Trophoblast cell (in vitro differentiated cells and primary cell): ENCODE measurements around the gene LRRC10.

Experiments used
- DNase-seq, 2 donors: peaks; one replicate each; pipeline ENCODE4 v3.0.0-alpha.2; 2016
- H2AFZ ChIP-seq: 2 replicates; pipeline ENCODE4 v1.6.1; 2013; ENCODE audit warnings: low read length, moderate library complexity, mild to moderate bottlenecking; ENCODE audit not compliant: insufficient read depth, poor library complexity
- H2AK5ac ChIP-seq: 2 replicates; pipeline ENCODE4 v1.6.1; 2013; ENCODE audit warnings: mild to moderate bottlenecking, low read length
- H2BK120ac ChIP-seq: 2 replicates; pipeline ENCODE4 v1.6.1; 2013; ENCODE audit warnings: low read length, mild to moderate bottlenecking, moderate library complexity; ENCODE audit not compliant: insufficient read depth, poor library complexity
- H2BK12ac ChIP-seq: 2 replicates; pipeline ENCODE4 v1.6.1; 2013; ENCODE audit warnings: mild to moderate bottlenecking, low read length, moderate library complexity
- H2BK5ac ChIP-seq: 2 replicates; pipeline ENCODE4 v1.6.1; 2013; ENCODE audit warnings: low read length, low read depth, moderate library complexity, mild to moderate bottlenecking; ENCODE audit not compliant: poor library complexity
- H3K14ac ChIP-seq: 2 replicates; pipeline ENCODE4 v1.6.1; 2013; ENCODE audit warnings: mild to moderate bottlenecking, low read length
- H3K18ac ChIP-seq: 2 replicates; pipeline ENCODE4 v1.6.1; 2013; ENCODE audit warnings: mild to moderate bottlenecking, low read length
- H3K23ac ChIP-seq: 2 replicates; pipeline ENCODE4 v1.6.1; 2013; ENCODE audit warnings: low read length
- H3K27ac ChIP-seq: 2 replicates; pipeline ENCODE4 v1.5.1; 2013; ENCODE audit warnings: low read depth, mild to moderate bottlenecking, inconsistent platforms, low read length, moderate library complexity
- H3K27me3 ChIP-seq: 2 replicates; pipeline ENCODE4 v1.6.1; 2013; ENCODE audit warnings: inconsistent platforms, mild to moderate bottlenecking, low read length, moderate library complexity; ENCODE audit not compliant: insufficient read depth
- H3K36me3 ChIP-seq, 2 experiments: 1 replicate in 1 of 2; 2 replicates in 1 of 2; pipeline ENCODE4 v1.6.1; 2013; ENCODE audit warnings: low read length in 2 of 2, mild to moderate bottlenecking in 2 of 2, moderate library complexity in 1 of 2; ENCODE audit not compliant: insufficient read depth in 2 of 2, control insufficient read depth in 1 of 2
- H3K4ac ChIP-seq: 2 replicates; pipeline ENCODE4 v1.6.1; 2013; ENCODE audit warnings: low read depth, mild to moderate bottlenecking, low read length, moderate library complexity
- H3K4me1 ChIP-seq, 2 experiments: 1 replicate in 1 of 2; 2 replicates in 1 of 2; pipeline ENCODE4 v1.6.1; 2013; ENCODE audit warnings: low read length in 2 of 2, mild to moderate bottlenecking in 2 of 2, moderate library complexity in 1 of 2; ENCODE audit not compliant: insufficient read depth in 2 of 2, control insufficient read depth in 1 of 2
- H3K4me2 ChIP-seq: 2 replicates; pipeline ENCODE4 v1.6.1; 2013; ENCODE audit warnings: inconsistent platforms, mild to moderate bottlenecking, low read length, moderate library complexity
- H3K4me3 ChIP-seq: 2 replicates; pipeline ENCODE4 v1.5.1; 2013; ENCODE audit warnings: mild to moderate bottlenecking, low read depth, low read length, inconsistent platforms
- H3K79me1 ChIP-seq: one replicate; pipeline ENCODE4 v1.6.1; 2013; ENCODE audit warnings: low read length
- H3K79me2 ChIP-seq: 2 replicates; pipeline ENCODE4 v1.6.1; 2013; ENCODE audit warnings: low read length, mild to moderate bottlenecking; ENCODE audit not compliant: control insufficient read depth, insufficient read depth, poor library complexity
- H3K9ac ChIP-seq: 2 replicates; pipeline ENCODE4 v1.6.1; 2013; ENCODE audit warnings: mild to moderate bottlenecking, low read length
- H3K9me3 ChIP-seq: 2 replicates; pipeline ENCODE4 v1.6.1; 2013; ENCODE audit warnings: low read depth, mild to moderate bottlenecking, control low read depth, inconsistent platforms, low read length; ENCODE audit not compliant: insufficient read depth
- H4K12ac ChIP-seq: 2 replicates; pipeline ENCODE4 v1.6.1; 2013; ENCODE audit warnings: low read depth, mild to moderate bottlenecking, low read length, moderate library complexity
- H4K8ac ChIP-seq: 2 replicates; pipeline ENCODE4 v1.6.1; 2013; ENCODE audit warnings: low read depth, mild to moderate bottlenecking, low read length, moderate library complexity
- H4K91ac ChIP-seq: one replicate; pipeline ENCODE4 v1.6.1; 2013; ENCODE audit warnings: low read depth, mild to moderate bottlenecking, low read length, moderate library complexity
- WGBS: extraction: QIAGEN DNeasy Blood & Tissue Kit; methylation state at CpG from one replicate; pipeline ENCODE4 v1.1.7; 2013; ENCODE audit warnings: missing lambda C conversion rate; ENCODE audit not compliant: insufficient read length, insufficient coverage; ENCODE audit errors: extremely low coverage; 5-methylcytosine and 5-hydroxymethylcytosine counted together

LRRC10 gene

DNA sequence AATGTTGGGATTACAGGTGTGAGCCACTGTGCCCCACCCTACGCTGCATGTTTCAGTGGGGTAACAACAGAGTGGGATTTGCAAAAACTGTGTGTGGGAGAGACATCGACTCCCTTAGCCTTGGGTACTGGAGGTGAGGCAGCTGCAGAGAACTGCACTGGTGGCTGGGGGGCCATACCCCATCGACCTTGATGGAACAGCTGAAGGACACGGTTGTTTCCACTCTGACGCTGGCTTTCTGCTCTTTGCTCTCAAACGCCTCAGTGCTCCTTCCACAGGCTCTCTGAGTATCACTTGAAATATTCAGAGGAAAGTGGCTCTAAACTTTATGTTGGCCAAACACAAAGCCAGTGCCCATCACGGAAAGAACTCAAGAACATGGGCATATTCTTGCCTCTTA is 30.8 kb upstream of the LRRC10 start:
- Histone ChIP-seq H3K14ac (no peak overlapping the region), H3K36me3 (no peaks in the 10 kb centered on the region), H4K91ac (no peak overlapping the region), H3K18ac (no peak overlapping the region), H4K8ac (no peak overlapping the region), H2AK5ac (no peak overlapping the region), H2BK120ac (no peak overlapping the region), H3K27ac (no peak overlapping the region), H3K79me1 (no peaks in the 10 kb centered on the region), H4K12ac (no peak overlapping the region), H3K4ac (no peak overlapping the region), H3K27me3 (no peaks in the 10 kb centered on the region), H3K9me3 (no peaks in the 10 kb centered on the region), H3K4me3 (no peak overlapping the region), H3K9ac (no peak overlapping the region), H3K4me1 (no peaks in the 10 kb centered on the region), H2BK5ac (no peak overlapping the region), H2BK12ac (no peak overlapping the region), H3K4me2 (no peak overlapping the region), H3K79me2 (no peaks in the 10 kb centered on the region), H3K23ac (no peak overlapping the region), H2AFZ (no peak overlapping the region)
- no CpG with 5 or more reads among the region's 7 CpGs for WGBS
- DNase-seq = no peak

- Histone ChIP-seq H3K79me1 (no peaks in the 10 kb centered on the region), H3K36me3 (no peaks in the 10 kb centered on the region), H3K4me2 (no peak overlapping the region), H2BK5ac (no peak overlapping the region), H3K79me2 (no peaks in the 10 kb centered on the region), H2BK12ac (no peak overlapping the region), H4K91ac (no peak overlapping the region), H2AK5ac (no peak overlapping the region), H3K23ac (no peak overlapping the region), H3K4ac (no peak overlapping the region), H3K9ac (no peak overlapping the region), H3K27me3 (no peaks in the 10 kb centered on the region), H3K9me3 (no peaks in the 10 kb centered on the region), H3K4me3 (no peak overlapping the region), H3K14ac (no peak overlapping the region), H4K12ac (no peak overlapping the region), H3K4me1 (no peaks in the 10 kb centered on the region), H2BK120ac (no peak overlapping the region), H3K27ac (no peak overlapping the region), H4K8ac (no peak overlapping the region), H2AFZ (no peak overlapping the region), H3K18ac (no peak overlapping the region)
- peak; percentile 65 to 92 for DNase-seq
- no CpG with 5 or more reads among the region's 12 CpGs for WGBS
Measured at GRCh38 chr12:69639400-69640016, 28.8 kb upstream of the LRRC10 start.

- no peak overlapping the region for H2BK120ac ChIP-seq
- no CpG with 5 or more reads among the region's 2 CpGs for WGBS
- peak in 1 of 2 donors; percentile 24 for DNase-seq
Measured at GRCh38 chr12:69633061-69633460, 22.4 kb upstream of the LRRC10 start.

GRCh38 chr12:69630191-69630590 is 19.5 kb upstream of the LRRC10 start:
- Histone ChIP-seq H3K9me3 (no peaks in the 10 kb centered on the region), H3K36me3 (no peaks in the 10 kb centered on the region), H2AK5ac (no peak overlapping the region), H3K4ac (no peak overlapping the region), H3K27ac (no peak overlapping the region), H3K18ac (no peak overlapping the region), H3K14ac (no peak overlapping the region), H3K4me1 (no peaks in the 10 kb centered on the region), H3K27me3 (no peaks in the 10 kb centered on the region), H2BK120ac (no peak overlapping the region), H2AFZ (no peak overlapping the region), H4K12ac (no peak overlapping the region), H3K79me2 (no peaks in the 10 kb centered on the region), H3K4me3 (no peak overlapping the region), H3K79me1 (no peaks in the 10 kb centered on the region), H2BK5ac (no peak overlapping the region), H3K9ac (no peak overlapping the region), H3K23ac (no peak overlapping the region), H2BK12ac (no peak overlapping the region), H3K4me2 (no peak overlapping the region), H4K8ac (no peak overlapping the region), H4K91ac (no peak overlapping the region)
- WGBS = no CpG with 5 or more reads among the region's 6 CpGs
- peak in 1 of 2 donors; percentile 37 for DNase-seq

More at GRCh38 chr12:69633061-69633460, 22.4 kb upstream of the LRRC10 start:
- no peak overlapping the region for H3K23ac ChIP-seq
- no peak overlapping the region for H2BK5ac ChIP-seq
- H2AK5ac ChIP-seq = no peak overlapping the region
- no peak overlapping the region for H3K18ac ChIP-seq
- H2AFZ ChIP-seq = no peak overlapping the region
- no peaks in the 10 kb centered on the region for H3K9me3 ChIP-seq
- no peaks in the 10 kb centered on the region for H3K36me3 ChIP-seq
- no peak overlapping the region for H3K9ac ChIP-seq
- no peak overlapping the region for H3K4me2 ChIP-seq
- H3K14ac ChIP-seq = no peak overlapping the region
- H3K4me1 ChIP-seq = no peaks in the 10 kb centered on the region
- no peak overlapping the region for H4K91ac ChIP-seq
- H2BK12ac ChIP-seq = no peak overlapping the region
- H3K4ac ChIP-seq = no peak overlapping the region
- no peak overlapping the region for H4K8ac ChIP-seq
- H3K4me3 ChIP-seq = no peak overlapping the region
- no peaks in the 10 kb centered on the region for H3K79me2 ChIP-seq
- no peak overlapping the region for H4K12ac ChIP-seq
- no peaks in the 10 kb centered on the region for H3K27me3 ChIP-seq
- H3K27ac ChIP-seq = no peak overlapping the region
- no peaks in the 10 kb centered on the region for H3K79me1 ChIP-seq
